Nephron progenitor cell (in vitro differentiated cells): ENCODE results near the gene HSPBP1.
"Not testable (repeated sequence)": the region's sequence is repeated elsewhere in the genome, so short reads cannot be mapped to it uniquely, and the experiment has no call there.

Experiments
- DNase-seq: peaks from one replicate; pipeline ENCODE4 v3.0.0; 2021
- H3K27ac Mint-ChIP-seq: 2 replicates; pipeline ENCODE4 v1.8.0; 2021; ENCODE audit warnings: mild to moderate bottlenecking, moderate library complexity, mixed read lengths
- H3K27me3 Mint-ChIP-seq: 2 replicates; pipeline ENCODE4 v1.8.0; 2021; ENCODE audit warnings: mild to moderate bottlenecking, low read depth, mixed read lengths; ENCODE audit not compliant: poor library complexity
- H3K36me3 Mint-ChIP-seq: 2 replicates; pipeline ENCODE4 v1.8.0; 2021; ENCODE audit warnings: low read depth, mixed read lengths
- H3K4me1 Mint-ChIP-seq: 2 replicates; pipeline ENCODE4 v1.8.0; 2021; ENCODE audit warnings: mixed read lengths
- H3K4me3 Mint-ChIP-seq: 2 replicates; pipeline ENCODE4 v1.8.0; 2021; ENCODE audit warnings: mild to moderate bottlenecking, moderate library complexity, mixed read lengths
- H3K9me3 Mint-ChIP-seq: 2 replicates; pipeline ENCODE4 v1.8.0; 2021; ENCODE audit warnings: mild to moderate bottlenecking, moderate library complexity, mixed read lengths
- TF ChIP-seq, protein P1 (sequence below): fragments of 200-600 bp; sonication (generic); IDR thresholded peaks from 2 replicates; pipeline ENCODE4 v1.5.0; 2021; ENCODE audit warnings: antibody characterized with exemption

The HSPBP1 gene

DNA sequence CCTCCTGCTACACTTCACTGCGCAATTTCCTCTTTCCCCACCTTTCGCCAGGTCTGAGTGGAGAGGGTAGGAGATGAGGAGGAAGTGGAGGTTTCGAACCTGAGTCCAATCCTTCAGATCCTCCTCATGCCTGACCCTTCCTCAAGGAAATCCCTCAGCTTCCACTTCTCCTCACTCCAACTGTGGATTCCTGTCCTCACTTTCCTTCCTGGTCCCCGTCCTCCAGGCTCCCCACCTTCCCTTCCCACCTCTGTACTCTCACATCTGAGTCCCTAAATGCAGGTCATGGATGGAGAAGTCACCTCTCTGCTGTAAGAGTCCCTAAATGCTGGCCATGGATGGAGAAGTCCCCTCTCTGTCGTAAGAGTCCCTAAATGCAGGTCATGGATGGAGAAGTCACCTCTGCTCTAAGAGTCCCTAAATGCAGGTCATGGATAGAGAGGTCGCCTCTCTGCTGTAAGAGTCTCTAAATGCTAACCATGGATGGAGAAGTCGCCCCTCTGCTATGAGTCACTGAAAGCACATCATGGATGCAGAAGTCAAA is 54.4 kb downstream of the HSPBP1 start:
- DNase-seq: no peak
- Mint-ChIP-seq H3K27ac (peak overlapping the region; percentile 61), H3K4me3 (no peak overlapping the region), H3K36me3 (peaks cover 24% of the 10 kb centered on the region), H3K27me3 (peaks cover 5% of the 10 kb centered on the region), H3K9me3 (peaks cover 5% of the 10 kb centered on the region), H3K4me1 (no peaks in the 10 kb centered on the region)
- TF ChIP-seq, protein P1, sequence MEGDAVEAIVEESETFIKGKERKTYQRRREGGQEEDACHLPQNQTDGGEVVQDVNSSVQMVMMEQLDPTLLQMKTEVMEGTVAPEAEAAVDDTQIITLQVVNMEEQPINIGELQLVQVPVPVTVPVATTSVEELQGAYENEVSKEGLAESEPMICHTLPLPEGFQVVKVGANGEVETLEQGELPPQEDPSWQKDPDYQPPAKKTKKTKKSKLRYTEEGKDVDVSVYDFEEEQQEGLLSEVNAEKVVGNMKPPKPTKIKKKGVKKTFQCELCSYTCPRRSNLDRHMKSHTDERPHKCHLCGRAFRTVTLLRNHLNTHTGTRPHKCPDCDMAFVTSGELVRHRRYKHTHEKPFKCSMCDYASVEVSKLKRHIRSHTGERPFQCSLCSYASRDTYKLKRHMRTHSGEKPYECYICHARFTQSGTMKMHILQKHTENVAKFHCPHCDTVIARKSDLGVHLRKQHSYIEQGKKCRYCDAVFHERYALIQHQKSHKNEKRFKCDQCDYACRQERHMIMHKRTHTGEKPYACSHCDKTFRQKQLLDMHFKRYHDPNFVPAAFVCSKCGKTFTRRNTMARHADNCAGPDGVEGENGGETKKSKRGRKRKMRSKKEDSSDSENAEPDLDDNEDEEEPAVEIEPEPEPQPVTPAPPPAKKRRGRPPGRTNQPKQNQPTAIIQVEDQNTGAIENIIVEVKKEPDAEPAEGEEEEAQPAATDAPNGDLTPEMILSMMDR: no peak

DNA sequence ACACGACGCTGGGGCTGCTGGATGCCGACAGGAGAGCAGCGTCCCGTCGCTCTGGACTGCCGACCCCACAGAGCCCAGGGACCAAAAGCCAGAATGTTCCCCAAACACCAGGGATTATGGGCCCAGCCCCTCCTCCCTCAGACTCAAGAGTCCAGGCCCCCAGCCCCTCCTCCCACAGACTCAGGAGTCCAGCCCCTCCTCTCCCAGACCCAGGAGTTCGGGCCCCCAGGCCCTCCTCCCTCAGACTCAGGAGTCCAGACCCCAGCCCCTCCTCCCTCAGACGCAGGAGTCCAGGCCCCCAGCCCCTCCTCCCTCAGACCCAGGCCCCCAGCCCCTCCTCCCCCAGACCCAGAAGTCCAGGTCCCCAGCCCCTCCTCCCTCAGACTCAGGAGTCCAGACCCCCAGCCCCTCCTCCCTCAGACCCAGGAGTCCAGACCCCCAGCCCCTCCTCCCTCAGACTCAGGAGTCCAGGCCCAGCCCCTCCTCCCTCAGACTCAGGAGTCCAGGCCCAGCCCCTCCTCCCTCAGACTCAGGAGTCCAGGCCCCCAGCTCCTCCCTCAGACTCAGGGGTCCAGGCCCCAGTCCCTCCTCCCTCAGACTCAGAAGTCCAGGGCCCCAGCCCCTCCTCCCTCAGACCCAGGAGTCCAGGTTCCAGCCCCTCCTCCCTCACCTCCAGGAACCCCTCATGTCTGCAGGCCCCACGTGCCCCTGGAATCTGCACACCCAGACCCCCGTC is 55.1 kb downstream of the HSPBP1 start:
- H3K27ac Mint-ChIP-seq, H3K4me3 Mint-ChIP-seq, DNase-seq, H3K4me1 Mint-ChIP-seq, H3K27me3 Mint-ChIP-seq: not testable (repeated sequence)
- Mint-ChIP-seq H3K9me3 (peaks cover 11% of the 10 kb centered on the region), H3K36me3 (peaks cover 30% of the 10 kb centered on the region)

DNA sequence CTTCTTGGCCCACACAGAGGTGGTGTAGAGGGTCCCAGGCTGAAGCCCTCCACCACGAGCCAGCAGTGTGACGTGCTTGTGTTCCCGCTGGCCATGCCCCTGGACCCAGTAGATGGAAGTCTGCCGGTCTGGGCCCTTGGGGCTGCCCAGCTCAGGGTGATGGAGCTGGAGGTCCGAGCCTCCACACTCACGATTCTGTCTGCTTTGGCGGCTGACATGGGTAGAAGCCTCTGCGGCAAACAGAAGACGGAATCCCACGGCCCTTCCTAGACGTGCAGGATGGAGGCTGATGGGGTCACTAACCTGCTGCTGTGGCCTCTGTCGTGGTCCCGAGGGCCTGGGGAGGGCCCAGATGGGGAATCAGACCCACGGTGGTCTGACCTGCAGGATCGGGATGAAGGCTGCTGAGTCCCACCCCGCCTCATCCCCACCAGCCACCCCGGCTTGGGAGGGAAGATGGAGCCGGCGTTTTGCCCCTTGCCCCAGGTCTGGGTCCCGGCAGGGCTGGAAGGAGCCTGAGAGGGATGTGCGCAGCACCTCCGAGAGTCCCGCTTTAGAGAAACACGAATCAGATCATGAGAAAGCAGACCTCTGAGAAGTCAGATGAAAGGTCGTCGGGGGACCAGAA is 55.8 kb downstream of the HSPBP1 start:
- Mint-ChIP-seq H3K4me3 (no peak overlapping the region), H3K27ac (no peak overlapping the region), H3K36me3 (peaks cover 28% of the 10 kb centered on the region), H3K27me3 (peaks cover 5% of the 10 kb centered on the region), H3K9me3 (peaks cover 12% of the 10 kb centered on the region), H3K4me1 (no peaks in the 10 kb centered on the region)
- TF ChIP-seq, protein P1: no peak
- no peak for DNase-seq

DNA sequence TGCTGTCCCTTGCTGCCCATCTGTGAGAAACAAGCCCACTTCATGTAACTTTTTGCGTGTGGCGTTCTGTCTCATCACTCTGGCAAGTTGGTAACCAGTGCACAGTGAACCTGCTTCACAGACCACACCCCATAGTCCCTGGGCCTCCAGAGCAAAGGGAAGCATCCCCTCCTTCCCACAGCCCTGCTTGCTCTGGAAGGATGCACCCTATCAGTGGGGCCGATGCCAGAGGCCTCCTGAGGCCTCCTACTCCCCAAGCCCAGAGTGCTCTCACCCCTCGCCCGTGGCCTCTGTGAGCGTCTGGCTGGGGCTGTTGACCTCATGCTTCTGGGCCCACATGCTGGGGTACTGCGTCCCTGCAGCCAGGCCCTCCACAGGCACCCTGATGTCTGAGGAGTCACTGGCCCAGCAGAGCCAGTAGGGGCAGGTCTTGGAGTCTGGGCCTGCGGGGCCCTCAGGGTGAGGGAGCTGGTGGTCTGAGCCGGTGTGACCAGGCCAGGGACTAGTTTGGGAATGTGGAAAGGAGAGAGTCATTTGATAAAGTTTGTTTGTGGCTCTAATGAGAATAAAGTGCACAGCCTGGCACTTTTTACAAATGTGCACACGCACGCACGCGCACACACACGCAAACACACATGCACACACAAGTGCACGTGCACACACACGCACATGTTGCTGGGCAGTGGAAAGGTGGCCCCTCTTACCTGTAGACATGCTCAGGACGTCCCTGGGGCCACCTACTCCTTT is 56.4 kb downstream of the HSPBP1 start:
- H3K27me3 Mint-ChIP-seq: peaks cover 5% of the 10 kb centered on the region
- DNase-seq: no peak
- no peak overlapping the region for H3K27ac Mint-ChIP-seq
- TF ChIP-seq, protein P1: no peak
- H3K9me3 Mint-ChIP-seq: peaks cover 12% of the 10 kb centered on the region
- no peak overlapping the region for H3K4me3 Mint-ChIP-seq
- H3K4me1 Mint-ChIP-seq: no peaks in the 10 kb centered on the region
- peaks cover 26% of the 10 kb centered on the region for H3K36me3 Mint-ChIP-seq

DNA sequence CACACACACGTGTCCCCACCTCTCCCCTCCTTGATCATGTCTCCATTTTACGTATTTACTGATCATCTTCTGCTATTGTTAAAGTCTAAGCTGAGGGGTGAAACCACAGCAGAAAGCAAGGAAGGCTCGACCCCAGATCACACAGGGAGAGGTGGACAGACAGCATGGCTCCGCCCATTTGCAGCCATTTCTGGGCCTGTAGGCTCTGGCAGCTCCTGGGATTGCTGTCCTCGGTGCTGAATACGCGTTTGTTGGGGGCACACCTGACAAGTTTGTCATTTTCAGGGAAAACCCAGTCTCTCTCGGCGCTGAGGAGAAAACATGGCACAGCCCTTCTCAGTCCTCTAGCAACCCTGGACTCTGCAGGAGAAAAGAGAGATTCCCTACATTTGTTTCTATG is 59.4 kb downstream of the HSPBP1 start:
- no peak overlapping the region for H3K4me3 Mint-ChIP-seq
- TF ChIP-seq, protein P1: no peak
- DNase-seq: peak; percentile 55
- peaks cover 10% of the 10 kb centered on the region for H3K27me3 Mint-ChIP-seq
- peaks cover 27% of the 10 kb centered on the region for H3K9me3 Mint-ChIP-seq
- peaks cover 11% of the 10 kb centered on the region for H3K4me1 Mint-ChIP-seq
- peaks cover 18% of the 10 kb centered on the region for H3K36me3 Mint-ChIP-seq
- no peak overlapping the region for H3K27ac Mint-ChIP-seq
